GM12875 (cell line): Measurements from ENCODE around the gene CTSW.

Experiments used
- H3K4me3 ChIP-seq: one replicate; pipeline ENCODE4 v1.5.1; 2011; ENCODE audit warnings: low read depth, low read length, control low read depth
- TF ChIP-seq, protein P1 (sequence below): IDR thresholded peaks from 2 replicates; pipeline ENCODE4 v1.5.1; 2011; ENCODE audit warnings: low read depth, mild to moderate bottlenecking, control low read depth, inconsistent platforms, low read length, moderate library complexity, borderline replicate concordance; ENCODE audit not compliant: insufficient read depth

CTSW gene

GRCh38 chr11:65919573-65920371 lies 40.1 kb downstream of the CTSW start:
- peak overlapping the region; percentile 90 for H3K4me3 ChIP-seq
- TF ChIP-seq, protein P1, sequence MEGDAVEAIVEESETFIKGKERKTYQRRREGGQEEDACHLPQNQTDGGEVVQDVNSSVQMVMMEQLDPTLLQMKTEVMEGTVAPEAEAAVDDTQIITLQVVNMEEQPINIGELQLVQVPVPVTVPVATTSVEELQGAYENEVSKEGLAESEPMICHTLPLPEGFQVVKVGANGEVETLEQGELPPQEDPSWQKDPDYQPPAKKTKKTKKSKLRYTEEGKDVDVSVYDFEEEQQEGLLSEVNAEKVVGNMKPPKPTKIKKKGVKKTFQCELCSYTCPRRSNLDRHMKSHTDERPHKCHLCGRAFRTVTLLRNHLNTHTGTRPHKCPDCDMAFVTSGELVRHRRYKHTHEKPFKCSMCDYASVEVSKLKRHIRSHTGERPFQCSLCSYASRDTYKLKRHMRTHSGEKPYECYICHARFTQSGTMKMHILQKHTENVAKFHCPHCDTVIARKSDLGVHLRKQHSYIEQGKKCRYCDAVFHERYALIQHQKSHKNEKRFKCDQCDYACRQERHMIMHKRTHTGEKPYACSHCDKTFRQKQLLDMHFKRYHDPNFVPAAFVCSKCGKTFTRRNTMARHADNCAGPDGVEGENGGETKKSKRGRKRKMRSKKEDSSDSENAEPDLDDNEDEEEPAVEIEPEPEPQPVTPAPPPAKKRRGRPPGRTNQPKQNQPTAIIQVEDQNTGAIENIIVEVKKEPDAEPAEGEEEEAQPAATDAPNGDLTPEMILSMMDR: no peak

GRCh38 chr11:65920372-65920802 lies 40.8 kb downstream of the CTSW start:
- peak overlapping the region; percentile 90 for H3K4me3 ChIP-seq
- TF ChIP-seq, protein P1: no peak

DNA sequence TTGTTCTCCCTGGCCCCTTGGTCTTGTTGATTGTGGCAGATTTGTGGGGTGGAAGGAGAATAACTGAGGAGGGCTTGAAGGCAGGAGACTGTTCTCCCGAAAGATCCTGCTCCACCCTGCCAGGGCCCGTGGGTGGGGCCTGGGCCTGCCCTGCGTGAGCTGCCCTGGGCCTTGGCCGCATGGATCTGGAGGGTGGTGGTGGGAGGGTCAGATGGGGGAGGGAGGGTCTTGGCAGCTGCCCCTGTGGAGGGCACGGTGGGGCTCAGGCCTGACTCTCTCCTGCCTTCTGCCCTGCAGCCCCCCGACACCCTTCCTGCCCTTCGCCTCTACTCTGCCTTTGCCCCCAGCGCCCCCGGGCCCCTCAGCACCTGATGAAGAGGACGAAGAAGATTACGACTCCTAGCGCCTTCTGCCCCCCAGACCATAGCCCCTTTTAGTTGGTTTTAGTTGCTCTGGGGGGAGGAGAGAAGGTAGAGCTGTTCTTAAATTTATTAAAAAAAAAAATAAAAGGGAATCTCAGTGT lies 41.5 kb downstream of the CTSW start:
- no peak overlapping the region for H3K4me3 ChIP-seq
- TF ChIP-seq, protein P1: no peak

- no peak overlapping the region for H3K4me3 ChIP-seq
- TF ChIP-seq, protein P1: no peak
These were observed 42.2 kb downstream of the CTSW start for GRCh38 chr11:65921876-65922275.

DNA sequence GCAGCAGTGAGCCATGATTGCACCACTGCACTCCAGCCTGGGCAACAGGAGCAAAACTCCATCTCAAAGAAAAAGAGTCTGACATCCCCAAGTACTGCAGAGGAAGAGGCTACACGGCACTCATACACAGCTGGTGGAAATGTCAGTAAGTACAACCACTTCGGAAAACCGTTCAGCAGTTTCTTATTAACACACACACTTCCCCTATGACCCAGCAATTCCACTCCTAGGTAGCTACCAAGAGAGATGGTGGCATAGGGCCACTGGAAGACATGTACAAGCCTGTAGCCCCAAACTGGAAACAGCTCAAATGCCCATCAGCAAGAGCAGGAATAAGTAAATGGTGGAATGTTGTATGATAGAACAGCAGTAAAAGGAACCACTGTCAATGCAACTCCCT lies 42.9 kb downstream of the CTSW start:
- TF ChIP-seq, protein P1: no peak
- H3K4me3 ChIP-seq: no peak overlapping the region

DNA sequence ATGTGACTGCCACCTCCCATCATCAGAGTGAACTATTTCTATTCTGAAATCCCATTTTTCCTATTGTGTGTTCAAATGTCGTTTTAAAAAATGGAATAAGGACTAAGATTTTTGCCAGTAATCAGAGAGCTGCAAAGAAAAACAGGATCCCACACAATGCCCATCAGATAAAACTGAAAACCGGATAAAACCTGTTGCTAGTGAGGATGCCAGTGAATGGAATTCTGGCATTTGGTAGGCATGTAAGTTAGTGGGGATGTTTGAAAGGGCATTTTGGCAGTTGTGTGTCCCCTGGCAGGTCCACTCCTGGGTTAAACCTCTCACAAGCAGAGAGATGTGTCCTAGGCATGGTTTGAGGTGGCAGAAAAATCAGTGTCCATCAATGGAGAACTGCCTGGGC lies 45.8 kb downstream of the CTSW start:
- no peak overlapping the region for H3K4me3 ChIP-seq
- TF ChIP-seq, protein P1: no peak

GRCh38 chr11:65927904-65928397 lies 48.3 kb downstream of the CTSW start:
- H3K4me3 ChIP-seq: peak overlapping the region; percentile 28
- TF ChIP-seq, protein P1: no peak
